Loucy (cell line): ENCODE results near the gene TRIM46.

Experiments used
- CTCF ChIP-seq: fragments of 200-600 bp; sonication (generic); conservative IDR thresholded peaks from 2 replicates; pipeline ENCODE4 v1.5.1; 2014; ENCODE audit warnings: mild to moderate bottlenecking, antibody characterized with exemption, low read length
- EZH2phosphoT487 ChIP-seq: fragments of 200-600 bp; IDR thresholded peaks from 2 replicates; pipeline ENCODE4 v1.6.1; 2018; ENCODE audit warnings: antibody characterized with exemption, mild to moderate bottlenecking, moderate library complexity, borderline replicate concordance

- TF ChIP-seq CTCF = no peak
- TF ChIP-seq EZH2phosphoT487 = no peak
Observed at GRCh38 chr1:155135415-155136028, 38.1 kb upstream of the TRIM46 start, which contains the start of gene SLC50A1.
